Mammary epithelial cell (primary cell): ENCODE measurements around the gene DRG2.

Experiments
- CTCF ChIP-seq, 2 donors: IDR thresholded peaks in 1 of 2; conservative IDR thresholded peaks in 1 of 2; 2 replicates each; pipeline ENCODE4 v1.5.1; 2011 to 2012; ENCODE audit warnings: inconsistent platforms in 2 of 2, low read length in 2 of 2, mild to moderate bottlenecking in 2 of 2, control low read depth in 1 of 2, low read depth in 1 of 2; ENCODE audit not compliant: insufficient read depth in 1 of 2; ENCODE audit errors: extremely low read depth in 1 of 2
- EZH2 ChIP-seq: IDR thresholded peaks from 2 replicates; pipeline ENCODE4 v1.6.1; 2012; ENCODE audit warnings: low read length, inconsistent platforms, borderline replicate concordance

DNA sequence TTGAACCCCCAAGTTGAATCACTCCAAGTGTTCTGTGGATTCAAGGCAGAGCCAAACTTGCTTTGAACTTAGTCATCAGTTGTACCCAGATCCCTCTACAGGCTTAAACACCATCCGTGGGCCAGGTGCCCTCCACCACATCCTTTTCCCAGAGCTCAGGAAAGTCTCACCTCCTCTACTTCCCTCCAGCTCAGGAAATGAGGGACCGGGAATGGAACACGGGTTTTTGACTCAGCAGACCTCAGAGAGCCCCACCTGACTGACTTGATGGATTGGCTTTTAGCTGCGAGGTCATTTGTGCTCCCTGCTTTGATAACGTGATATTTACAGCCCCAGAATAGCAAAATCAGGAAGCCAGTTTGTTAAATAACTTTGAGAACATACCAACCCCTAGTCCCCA, 28.5 kb upstream of the DRG2 start:
- no peak for TF ChIP-seq CTCF (conservative IDR thresholded peaks at IDR 0.05 in 1 of 2, IDR thresholded peaks at IDR 0.05 in 1 of 2; ENCODE audit: extremely low read depth in 1 of 2, insufficient read depth in 1 of 2, low read depth in 1 of 2, low read length in 2 of 2)
- no peak for TF ChIP-seq EZH2
